ENCODE measurements around the gene SNCAIP.

SNCAIP gene

DNA sequence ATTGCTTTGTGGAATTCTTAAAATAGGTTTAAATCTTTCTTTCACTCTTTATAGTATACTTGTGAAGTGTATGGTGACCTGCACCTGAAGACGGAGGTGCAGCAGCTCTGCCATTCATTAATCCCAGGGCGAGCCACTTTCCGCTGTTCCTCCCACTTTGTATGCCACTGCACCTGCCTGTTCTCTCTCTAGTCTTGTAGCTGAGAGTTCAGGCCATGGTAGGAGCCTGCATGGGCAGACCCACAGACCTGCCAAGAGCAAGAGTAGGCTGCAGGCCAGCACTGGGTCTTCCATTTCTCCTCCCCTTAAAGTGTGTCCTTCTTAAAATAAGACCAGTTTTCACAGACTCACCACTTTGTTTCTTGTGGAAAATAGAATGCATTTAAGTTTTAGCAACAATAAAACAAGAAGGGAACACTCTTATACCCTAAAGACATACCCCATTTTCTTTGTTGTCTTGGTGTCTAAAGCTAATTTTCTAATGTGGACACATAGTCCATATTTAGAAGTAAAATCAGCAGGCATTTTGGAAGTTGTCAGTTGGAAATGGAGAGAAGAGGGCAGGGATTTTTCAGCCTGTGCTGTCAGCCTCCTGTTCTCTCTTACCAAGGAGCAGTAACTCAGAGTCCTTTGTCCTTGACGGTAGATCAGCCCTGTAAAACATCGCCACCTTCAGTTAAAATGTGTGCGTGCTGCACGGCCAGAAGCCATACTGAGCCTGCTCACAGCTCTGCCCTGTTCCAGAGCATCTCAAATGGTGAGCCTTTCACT lies 103.2 kb downstream of the SNCAIP start:
- Histone ChIP-seq H4K91ac (ENCODE audit: low read depth, low read length) (no peak overlapping the region), H2BK5ac (ENCODE audit: low read depth, low read length, poor library complexity) (no peak overlapping the region), H3K27ac (ENCODE audit: low read depth, low read length) (no peak overlapping the region), H3K27me3 (ENCODE audit: insufficient read depth, low read length) (no peaks in the 10 kb centered on the region), H3K36me3 (ENCODE audit: control insufficient read depth in 1 of 2, insufficient read depth in 2 of 2, low read length in 2 of 2) (no peaks in the 10 kb centered on the region), H2BK120ac (ENCODE audit: insufficient read depth, low read length, poor library complexity) (no peak overlapping the region), H3K18ac (ENCODE audit: low read length) (no peak overlapping the region), H2AK5ac (ENCODE audit: low read length) (no peak overlapping the region), H2BK12ac (ENCODE audit: low read length) (no peak overlapping the region), H3K4ac (ENCODE audit: low read depth, low read length) (no peak overlapping the region), H3K79me2 (ENCODE audit: control insufficient read depth, insufficient read depth, low read length, poor library complexity) (no peaks in the 10 kb centered on the region), H3K14ac (ENCODE audit: low read length) (no peak overlapping the region), H3K79me1 (ENCODE audit: low read length) (no peaks in the 10 kb centered on the region), H4K8ac (ENCODE audit: low read depth, low read length) (no peak overlapping the region), H3K9ac (ENCODE audit: low read length) (no peak overlapping the region), H3K4me3 (ENCODE audit: low read depth, low read length) (no peak overlapping the region), H3K4me1 (ENCODE audit: control insufficient read depth in 1 of 2, insufficient read depth in 2 of 2, low read length in 2 of 2) (no peaks in the 10 kb centered on the region), H3K9me3 (ENCODE audit: insufficient read depth, low read depth, low read length) (no peaks in the 10 kb centered on the region), H3K4me2 (ENCODE audit: low read length) (no peak overlapping the region), H4K12ac (ENCODE audit: low read depth, low read length) (no peak overlapping the region), H3K23ac (ENCODE audit: low read length) (no peak overlapping the region), H2AFZ (ENCODE audit: insufficient read depth, low read length, poor library complexity) (no peak overlapping the region)
- peak; percentile 11 to 64 for DNase-seq
- no CpG with 5 or more reads among the region's 7 CpGs for WGBS (ENCODE audit: extremely low coverage, insufficient coverage, insufficient read length)

DNA sequence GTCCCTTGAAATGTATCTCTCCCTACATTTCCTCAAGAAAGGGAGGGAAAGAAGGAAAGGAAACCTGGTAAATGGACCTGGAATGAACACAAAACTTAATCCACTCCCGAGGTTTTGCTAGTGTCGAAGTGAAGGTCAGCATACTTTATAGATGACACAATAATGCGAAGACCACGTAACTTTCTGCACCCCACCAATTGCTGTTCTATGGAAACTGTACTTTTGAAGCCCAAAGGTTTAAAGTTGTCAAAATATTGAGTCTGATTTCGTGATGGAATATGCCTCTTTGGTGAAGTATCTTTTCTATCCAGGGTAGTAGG lies 103.7 kb downstream of the SNCAIP start:
- Histone ChIP-seq H3K4me2 (ENCODE audit: low read length) (no peak overlapping the region), H3K9ac (ENCODE audit: low read length) (no peak overlapping the region), H3K4me3 (ENCODE audit: low read depth, low read length) (no peak overlapping the region), H2AK5ac (ENCODE audit: low read length) (no peak overlapping the region), H3K23ac (ENCODE audit: low read length) (no peak overlapping the region), H3K79me1 (ENCODE audit: low read length) (no peaks in the 10 kb centered on the region), H3K9me3 (ENCODE audit: insufficient read depth, low read depth, low read length) (no peaks in the 10 kb centered on the region), H2BK120ac (ENCODE audit: insufficient read depth, low read length, poor library complexity) (no peak overlapping the region), H2BK5ac (ENCODE audit: low read depth, low read length, poor library complexity) (no peak overlapping the region), H4K8ac (ENCODE audit: low read depth, low read length) (no peak overlapping the region), H3K27me3 (ENCODE audit: insufficient read depth, low read length) (no peaks in the 10 kb centered on the region), H4K91ac (ENCODE audit: low read depth, low read length) (no peak overlapping the region), H4K12ac (ENCODE audit: low read depth, low read length) (no peak overlapping the region), H3K14ac (ENCODE audit: low read length) (no peak overlapping the region), H2BK12ac (ENCODE audit: low read length) (no peak overlapping the region), H3K18ac (ENCODE audit: low read length) (no peak overlapping the region), H3K36me3 (ENCODE audit: control insufficient read depth in 1 of 2, insufficient read depth in 2 of 2, low read length in 2 of 2) (no peaks in the 10 kb centered on the region), H3K4me1 (ENCODE audit: control insufficient read depth in 1 of 2, insufficient read depth in 2 of 2, low read length in 2 of 2) (no peaks in the 10 kb centered on the region), H3K4ac (ENCODE audit: low read depth, low read length) (no peak overlapping the region), H3K27ac (ENCODE audit: low read depth, low read length) (no peak overlapping the region), H2AFZ (ENCODE audit: insufficient read depth, low read length, poor library complexity) (no peak overlapping the region), H3K79me2 (ENCODE audit: control insufficient read depth, insufficient read depth, low read length, poor library complexity) (no peaks in the 10 kb centered on the region)
- no CpG with 5 or more reads among the region's 5 CpGs for WGBS (ENCODE audit: extremely low coverage, insufficient coverage, insufficient read length)
- DNase-seq, result no peak

DNA sequence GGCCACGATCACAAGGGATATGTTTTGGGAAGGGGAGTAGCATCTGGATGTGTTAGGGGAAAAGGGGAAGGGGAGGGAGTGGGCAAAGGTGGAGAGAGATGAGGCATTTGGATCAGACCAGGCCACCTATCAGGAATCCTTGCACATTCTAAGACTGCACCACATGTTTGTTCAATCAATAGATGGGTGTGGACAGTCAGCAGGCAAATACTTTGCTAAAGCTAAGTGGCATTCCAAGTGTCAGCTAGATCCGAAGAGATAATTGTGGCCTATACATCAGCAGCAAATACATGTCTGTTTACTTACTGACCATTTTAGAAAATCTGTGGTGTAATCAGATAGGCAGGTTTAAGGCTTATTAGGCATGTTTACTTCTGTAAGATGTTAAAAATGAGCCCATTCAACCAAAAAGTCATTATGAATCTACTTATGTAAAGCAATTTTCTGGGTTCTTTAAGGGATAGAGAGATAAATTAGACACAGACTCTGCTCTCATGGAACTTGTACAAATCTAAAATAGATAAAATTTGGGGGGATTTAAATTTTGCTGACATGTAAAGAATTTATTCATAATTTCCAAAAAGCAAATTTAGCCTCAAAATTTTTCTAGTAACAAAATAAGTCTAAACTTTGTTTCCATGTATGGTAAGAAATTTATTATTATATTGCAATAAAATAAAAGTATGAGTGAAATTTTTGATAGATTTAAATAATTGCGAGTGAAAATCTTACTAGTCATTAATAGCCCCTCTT lies 107.3 kb downstream of the SNCAIP start:
- no peak overlapping the region for H3K27ac ChIP-seq (ENCODE audit: low read depth, low read length)
- no peak overlapping the region for H3K23ac ChIP-seq (ENCODE audit: low read length)
- no peak overlapping the region for H3K9ac ChIP-seq (ENCODE audit: low read length)
- no peak overlapping the region for H3K4me2 ChIP-seq (ENCODE audit: low read length)
- H2BK120ac ChIP-seq (ENCODE audit: insufficient read depth, low read length, poor library complexity), result no peak overlapping the region
- H3K4ac ChIP-seq (ENCODE audit: low read depth, low read length), result no peak overlapping the region
- no peaks in the 10 kb centered on the region for H3K79me1 ChIP-seq (ENCODE audit: low read length)
- H3K79me2 ChIP-seq (ENCODE audit: control insufficient read depth, insufficient read depth, low read length, poor library complexity), result no peaks in the 10 kb centered on the region
- H3K4me1 ChIP-seq (ENCODE audit: control insufficient read depth in 1 of 2, insufficient read depth in 2 of 2, low read length in 2 of 2), result no peaks in the 10 kb centered on the region
- H4K12ac ChIP-seq (ENCODE audit: low read depth, low read length), result no peak overlapping the region
- no peaks in the 10 kb centered on the region for H3K9me3 ChIP-seq (ENCODE audit: insufficient read depth, low read depth, low read length)
- H3K4me3 ChIP-seq (ENCODE audit: low read depth, low read length), result no peak overlapping the region
- no peaks in the 10 kb centered on the region for H3K27me3 ChIP-seq (ENCODE audit: insufficient read depth, low read length)
- H2AFZ ChIP-seq (ENCODE audit: insufficient read depth, low read length, poor library complexity), result no peak overlapping the region
- H4K8ac ChIP-seq (ENCODE audit: low read depth, low read length), result no peak overlapping the region
- no peak overlapping the region for H2BK12ac ChIP-seq (ENCODE audit: low read length)
- H4K91ac ChIP-seq (ENCODE audit: low read depth, low read length), result no peak overlapping the region
- H2AK5ac ChIP-seq (ENCODE audit: low read length), result no peak overlapping the region
- H2BK5ac ChIP-seq (ENCODE audit: low read depth, low read length, poor library complexity), result no peak overlapping the region
- H3K18ac ChIP-seq (ENCODE audit: low read length), result no peak overlapping the region
- H3K36me3 ChIP-seq (ENCODE audit: control insufficient read depth in 1 of 2, insufficient read depth in 2 of 2, low read length in 2 of 2), result peaks cover 0 to 3% of the 10 kb centered on the region in 2 experiments
- DNase-seq, result peak in 1 of 2 donors; percentile 23
- no peak overlapping the region for H3K14ac ChIP-seq (ENCODE audit: low read length)
- WGBS (ENCODE audit: extremely low coverage, insufficient coverage, insufficient read length), result no CpG with 5 or more reads among the region's 3 CpGs

DNA sequence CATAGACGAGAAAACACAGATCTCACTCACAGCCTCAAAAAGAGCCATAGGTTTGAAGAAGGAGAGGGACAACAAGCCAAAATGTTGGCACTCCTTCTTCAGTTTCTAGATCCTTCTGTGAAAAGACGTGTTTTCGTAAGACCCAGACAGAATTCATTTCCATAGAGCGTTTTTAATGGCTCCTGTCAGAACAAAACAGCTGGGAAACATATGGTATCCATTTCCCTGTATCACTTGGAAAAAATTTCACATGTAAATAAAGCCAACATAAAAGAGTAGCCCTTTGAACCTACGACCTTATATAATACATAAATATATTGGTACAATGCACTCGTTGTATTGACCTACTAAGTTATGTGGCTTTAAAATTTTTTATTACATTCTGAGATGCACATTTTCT lies 108.1 kb downstream of the SNCAIP start:
- H3K9ac ChIP-seq (ENCODE audit: low read length), result no peak overlapping the region
- no peak overlapping the region for H3K23ac ChIP-seq (ENCODE audit: low read length)
- H2BK12ac ChIP-seq (ENCODE audit: low read length), result no peak overlapping the region
- H2AK5ac ChIP-seq (ENCODE audit: low read length), result no peak overlapping the region
- H3K36me3 ChIP-seq (ENCODE audit: control insufficient read depth in 1 of 2, insufficient read depth in 2 of 2, low read length in 2 of 2), result peaks cover 0 to 3% of the 10 kb centered on the region in 2 experiments
- WGBS (ENCODE audit: extremely low coverage, insufficient coverage, insufficient read length), result no CpG with 5 or more reads among the region's 6 CpGs
- no peak overlapping the region for H4K91ac ChIP-seq (ENCODE audit: low read depth, low read length)
- no peak overlapping the region for H3K18ac ChIP-seq (ENCODE audit: low read length)
- no peaks in the 10 kb centered on the region for H3K9me3 ChIP-seq (ENCODE audit: insufficient read depth, low read depth, low read length)
- no peak overlapping the region for H3K4me3 ChIP-seq (ENCODE audit: low read depth, low read length)
- H3K27me3 ChIP-seq (ENCODE audit: insufficient read depth, low read length), result no peaks in the 10 kb centered on the region
- DNase-seq, result no peak
- H3K27ac ChIP-seq (ENCODE audit: low read depth, low read length), result no peak overlapping the region
- no peak overlapping the region for H2BK120ac ChIP-seq (ENCODE audit: insufficient read depth, low read length, poor library complexity)
- no peak overlapping the region for H2AFZ ChIP-seq (ENCODE audit: insufficient read depth, low read length, poor library complexity)
- H3K4ac ChIP-seq (ENCODE audit: low read depth, low read length), result no peak overlapping the region
- no peak overlapping the region for H2BK5ac ChIP-seq (ENCODE audit: low read depth, low read length, poor library complexity)
- H4K12ac ChIP-seq (ENCODE audit: low read depth, low read length), result no peak overlapping the region
- no peak overlapping the region for H3K4me2 ChIP-seq (ENCODE audit: low read length)
- H4K8ac ChIP-seq (ENCODE audit: low read depth, low read length), result no peak overlapping the region
- H3K79me1 ChIP-seq (ENCODE audit: low read length), result no peaks in the 10 kb centered on the region
- no peak overlapping the region for H3K14ac ChIP-seq (ENCODE audit: low read length)
- H3K4me1 ChIP-seq (ENCODE audit: control insufficient read depth in 1 of 2, insufficient read depth in 2 of 2, low read length in 2 of 2), result no peaks in the 10 kb centered on the region
- H3K79me2 ChIP-seq (ENCODE audit: control insufficient read depth, insufficient read depth, low read length, poor library complexity), result no peaks in the 10 kb centered on the region
